H1 (cell line): Measurements from ENCODE around the gene NLRP6. TPM values are rescaled to one million over a fixed set of nuclear protein-coding genes. Genes with fewer than 3 reads are reported as not detected.

Source experiments
- polyA plus RNA-seq, 7 experiments: library from polyadenylated mRNA; depleted of rRNA in 3 of 7; stranded (reverse) in 5 of 7; unstranded in 2 of 7; fragments of >200 nt in 5 of 7; fragments of 200-250 nt in 2 of 7; gene quantifications; 1 replicate in 5 of 7; 2 replicates in 1 of 7; 4 replicates in 1 of 7; pipeline versions ENCODE4 v1.2.1 to v1.2.3, GENCODE V29; 2011 to 2013; ENCODE audit warnings: missing spikeins in 2 of 7, mixed read lengths in 2 of 7
- small RNA-seq: library from polyadenylated mRNA; stranded (forward); fragments of <200 nt; extraction: miRNeasy Mini kit (QIAGEN cat#:217004); gene quantifications from one replicate; pipeline ENCODE3, GENCODE V24; 2013; ENCODE audit not compliant: insufficient read depth
- total RNA-seq: library from RNA; stranded (reverse); fragmentation: NEBNext Ultra II Directional; extraction: Animal tissue kit (Norgen Biotek cat#: 25700); gene quantifications from 2 replicates; pipeline ENCODE4 v1.2.1, GENCODE V29; 2021

Gene NLRP6
- total and polyA plus RNA-seq, 2 of the 8 experiments (the other 6 are each of a cell fraction or from before 2014, with no cell fraction given): not detected

Small RNA genes lying within 50 kb of the gene (small RNA-seq; reads per million reads assigned to genes)
- gene AC136475.6: not detected

Other genes with a start within 250 kb of the NLRP6 start
- not detected in 2 replicates for gene SCGB1C1, start 85.3 kb upstream of the NLRP6 start, total RNA-seq
- not detected in 2 replicates for gene SCGB1C1, start 85.3 kb upstream of the NLRP6 start, polyA plus RNA-seq (2011; rRNA removed)
- 37.9 and 40.2 TPM in 2 replicates for gene BET1L, start 71.0 kb upstream of the NLRP6 start, total RNA-seq
- 61.9 and 71.1 TPM in 2 replicates for gene BET1L, start 71.0 kb upstream of the NLRP6 start, polyA plus RNA-seq (2011; rRNA removed)
- 67.0 and 76.7 TPM in 2 replicates for gene RIC8A, start 70.7 kb upstream of the NLRP6 start, total RNA-seq
- gene RIC8A, start 70.7 kb upstream of the NLRP6 start, polyA plus RNA-seq (2011; rRNA removed): 105 and 123 TPM in 2 replicates
- gene SIRT3, start 42.1 kb upstream of the NLRP6 start, total RNA-seq: 14.3 and 14.6 TPM in 2 replicates
- gene SIRT3, start 42.1 kb upstream of the NLRP6 start, polyA plus RNA-seq (2011; rRNA removed): 21.6 and 25.5 TPM in 2 replicates
- gene PSMD13, start 41.4 kb upstream of the NLRP6 start, total RNA-seq: 136 and 141 TPM in 2 replicates
- 121 and 130 TPM in 2 replicates for gene PSMD13, start 41.4 kb upstream of the NLRP6 start, polyA plus RNA-seq (2011; rRNA removed)
- 52.9 and 60.7 TPM in 2 replicates for gene PGGHG, start 10.7 kb downstream of the NLRP6 start, total RNA-seq
- gene PGGHG, start 10.7 kb downstream of the NLRP6 start, polyA plus RNA-seq (2011; rRNA removed): 34.8 and 61.4 TPM in 2 replicates
- not detected in 2 replicates for gene IFITM5, start 21.1 kb downstream of the NLRP6 start, total RNA-seq
- gene IFITM5, start 21.1 kb downstream of the NLRP6 start, polyA plus RNA-seq (2011; rRNA removed): 0.50 TPM in 1 of 2 replicates, not detected in the other
- gene IFITM2, start 29.4 kb downstream of the NLRP6 start, total RNA-seq: 363 and 399 TPM in 2 replicates
- gene IFITM2, start 29.4 kb downstream of the NLRP6 start, polyA plus RNA-seq (2011; rRNA removed): 764 and 902 TPM in 2 replicates
- gene IFITM1, start 35.6 kb downstream of the NLRP6 start, total RNA-seq: 394 and 417 TPM in 2 replicates
- gene IFITM1, start 35.6 kb downstream of the NLRP6 start, polyA plus RNA-seq (2011; rRNA removed): 1,464 and 1,887 TPM in 2 replicates
- gene IFITM3, start 42.5 kb downstream of the NLRP6 start, total RNA-seq: 230 and 238 TPM in 2 replicates
- gene IFITM3, start 42.5 kb downstream of the NLRP6 start, polyA plus RNA-seq (2011; rRNA removed): 666 and 779 TPM in 2 replicates
- 76.3 and 89.0 TPM in 2 replicates for gene B4GALNT4, start 91.1 kb downstream of the NLRP6 start, total RNA-seq
- gene B4GALNT4, start 91.1 kb downstream of the NLRP6 start, polyA plus RNA-seq (2011; rRNA removed): 40.9 and 69.4 TPM in 2 replicates
- gene PKP3, start 115.8 kb downstream of the NLRP6 start, total RNA-seq: 28.5 and 28.7 TPM in 2 replicates
- gene PKP3, start 115.8 kb downstream of the NLRP6 start, polyA plus RNA-seq (2011; rRNA removed): 16.7 and 28.0 TPM in 2 replicates
- gene SIGIRR, start 136.6 kb downstream of the NLRP6 start, total RNA-seq: 66.3 and 68.9 TPM in 2 replicates
- gene SIGIRR, start 136.6 kb downstream of the NLRP6 start, polyA plus RNA-seq (2011; rRNA removed): 55.2 and 94.2 TPM in 2 replicates
- gene ANO9, start 163.6 kb downstream of the NLRP6 start, total RNA-seq: 18.0 and 20.0 TPM in 2 replicates
- gene ANO9, start 163.6 kb downstream of the NLRP6 start, polyA plus RNA-seq (2011; rRNA removed): 20.7 and 24.6 TPM in 2 replicates
- gene PTDSS2, start 171.9 kb downstream of the NLRP6 start, total RNA-seq: 48.7 and 52.4 TPM in 2 replicates
- gene PTDSS2, start 171.9 kb downstream of the NLRP6 start, polyA plus RNA-seq (2011; rRNA removed): 68.2 and 108 TPM in 2 replicates
- gene RNH1, start 228.8 kb downstream of the NLRP6 start, total RNA-seq: 49.8 and 53.4 TPM in 2 replicates
- gene RNH1, start 228.8 kb downstream of the NLRP6 start, polyA plus RNA-seq (2011; rRNA removed): 48.7 and 86.4 TPM in 2 replicates